Omental fat pad (tissue), 4 donors: ENCODE data around the gene RAB5B. TPM values are rescaled to one million over a fixed set of nuclear protein-coding genes. Genes with fewer than 3 reads are reported as not detected.
"Not testable (repeated sequence)": the region's sequence is repeated elsewhere in the genome, so short reads cannot be mapped to it uniquely, and the experiment has no call there.

Experiments used
- ATAC-seq: fragments of 150-250 bp; one replicate; pipeline ENCODE4 v1.9.1; 2016; ENCODE audit warnings: mild to moderate bottlenecking, moderate library complexity; ENCODE audit not compliant: low FRiP score
- DNase-seq: peaks from one replicate; pipeline ENCODE4 v3.0.0-alpha.2; 2019; ENCODE audit warnings: low spot score
- CTCF ChIP-seq, 3 donors: fragments of 450-650 bp; IDR thresholded peaks; one replicate each; pipeline ENCODE4 v1.5.1; 2016 to 2017; ENCODE audit warnings: antibody characterized with exemption in 3 of 3, mild to moderate bottlenecking in 3 of 3, moderate library complexity in 2 of 3
- total RNA-seq, 4 donors: library from RNA; depleted of rRNA; stranded (reverse); fragments of >200 nt; gene quantifications; one replicate each; pipeline ENCODE4 v1.1.0, GENCODE V29; 2016

RAB5B gene
- total RNA-seq, 4 donors from 2014 or later = 46.2 to 71.5 (median 64.8) TPM

GRCh38 chr12:55995366-55995765, 21.5 kb downstream of the RAB5B start:
- no peak for ATAC-seq
- no peak for DNase-seq
- TF ChIP-seq CTCF (IDR thresholded peaks at IDR 0.05) = no peak

- TF ChIP-seq CTCF (IDR thresholded peaks at IDR 0.05) = peak in 1 of 3 donors; percentile 72
- ATAC-seq = no peak
- DNase-seq = no peak
These were observed 22.4 kb downstream of the RAB5B start for GRCh38 chr12:55996201-55996714.

GRCh38 chr12:55996715-55997534, 23.0 kb downstream of the RAB5B start, which contains the start of gene SUOX:
SUOX (plus strand) TSS chr12:55997276; CDS start chr12:56002222, 4,946 bp downstream.
- DNase-seq = peak; percentile 82
- TF ChIP-seq CTCF (IDR thresholded peaks at IDR 0.05) = no peak
- ATAC-seq = peak; percentile 98

GRCh38 chr12:55997535-55997859, 23.6 kb downstream of the RAB5B start:
- peak; percentile 11 for ATAC-seq
- TF ChIP-seq CTCF (IDR thresholded peaks at IDR 0.05) = no peak
- DNase-seq = no peak

GRCh38 chr12:55999522-55999921, 25.6 kb downstream of the RAB5B start:
- not testable (repeated sequence) for ATAC-seq

GRCh38 chr12:55999999-56000540, 26.2 kb downstream of the RAB5B start:
- DNase-seq, ATAC-seq: not testable (repeated sequence)

More at GRCh38 chr12:55999522-55999921, 25.6 kb downstream of the RAB5B start:
- not testable (repeated sequence) for DNase-seq

GRCh38 chr12:56001487-56002100, 27.7 kb downstream of the RAB5B start:
- ATAC-seq (no peak), DNase-seq (no peak)
- TF ChIP-seq CTCF (IDR thresholded peaks at IDR 0.05) = no peak

- DNase-seq, ATAC-seq: not testable (repeated sequence)
These were observed 29.5 kb downstream of the RAB5B start for GRCh38 chr12:56003376-56003775.
